HEK293 (cell line): ENCODE results near the gene MYO9B.

Source experiments
- ZNF274 ChIP-seq, 2 experiments: fragments of 200-500 bp in 1 of 2; fragments of 450-650 bp in 1 of 2; sonication (Bioruptor generic) in 1 of 2; formaldehyde crosslinking in 1 of 2; IDR thresholded peaks; 2 replicates each; pipeline versions ENCODE4 v1.5.1 to v1.6.1; 2014 to 2016; ENCODE audit warnings: borderline replicate concordance in 1 of 2, inconsistent platforms in 1 of 2, low read length in 1 of 2, missing biosample characterization in 1 of 2, missing genetic modification characterization in 1 of 2
- ZNF791 ChIP-seq: fragments of 450-650 bp; formaldehyde crosslinking; IDR thresholded peaks from 2 replicates; pipeline ENCODE4 v1.5.1; 2016; ENCODE audit warnings: missing biosample characterization, missing genetic modification characterization
- TF ChIP-seq, protein P1 (sequence below): fragments of 450-650 bp; formaldehyde crosslinking; IDR thresholded peaks from 2 replicates; pipeline ENCODE4 v1.5.1; 2016; ENCODE audit warnings: missing biosample characterization, missing genetic modification characterization

DNA sequence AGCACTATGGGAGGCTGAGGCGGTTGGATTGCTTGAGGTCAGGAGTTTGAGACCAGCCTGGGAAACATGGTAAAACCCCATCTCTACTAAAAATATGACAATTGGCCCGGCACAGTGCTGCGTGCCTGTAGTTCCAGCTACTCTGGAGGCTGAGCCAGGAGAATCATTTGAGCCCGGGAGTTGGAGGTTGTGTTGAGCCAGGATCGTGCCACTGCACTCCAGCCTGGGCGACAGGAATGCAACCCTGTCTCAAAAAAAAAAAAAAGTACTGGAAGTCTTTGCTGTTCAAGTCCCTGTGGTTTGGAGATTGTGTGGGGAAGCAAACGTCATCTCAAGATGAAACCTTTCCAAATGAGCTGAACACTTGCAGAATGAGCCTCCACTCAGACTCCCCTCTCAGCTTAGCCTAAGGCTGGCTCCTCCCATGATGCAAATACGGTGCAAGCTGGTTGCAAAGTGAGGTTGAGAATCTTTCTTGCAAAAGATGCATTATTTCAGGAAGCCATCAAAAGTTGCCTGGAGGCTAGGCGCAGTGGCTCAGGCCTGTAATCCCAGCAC is 46.2 kb downstream of the MYO9B start:
- no peak for TF ChIP-seq ZNF791 (tag by site-specific recombination)
- TF ChIP-seq ZNF274 (IDR thresholded peaks at IDR 0.05; ENCODE audit: low read length), result no peak
- TF ChIP-seq ZNF274 (tag by site-specific recombination; IDR thresholded peaks at IDR 0.05; ENCODE audit: borderline replicate concordance), result no peak
- TF ChIP-seq, protein P1, sequence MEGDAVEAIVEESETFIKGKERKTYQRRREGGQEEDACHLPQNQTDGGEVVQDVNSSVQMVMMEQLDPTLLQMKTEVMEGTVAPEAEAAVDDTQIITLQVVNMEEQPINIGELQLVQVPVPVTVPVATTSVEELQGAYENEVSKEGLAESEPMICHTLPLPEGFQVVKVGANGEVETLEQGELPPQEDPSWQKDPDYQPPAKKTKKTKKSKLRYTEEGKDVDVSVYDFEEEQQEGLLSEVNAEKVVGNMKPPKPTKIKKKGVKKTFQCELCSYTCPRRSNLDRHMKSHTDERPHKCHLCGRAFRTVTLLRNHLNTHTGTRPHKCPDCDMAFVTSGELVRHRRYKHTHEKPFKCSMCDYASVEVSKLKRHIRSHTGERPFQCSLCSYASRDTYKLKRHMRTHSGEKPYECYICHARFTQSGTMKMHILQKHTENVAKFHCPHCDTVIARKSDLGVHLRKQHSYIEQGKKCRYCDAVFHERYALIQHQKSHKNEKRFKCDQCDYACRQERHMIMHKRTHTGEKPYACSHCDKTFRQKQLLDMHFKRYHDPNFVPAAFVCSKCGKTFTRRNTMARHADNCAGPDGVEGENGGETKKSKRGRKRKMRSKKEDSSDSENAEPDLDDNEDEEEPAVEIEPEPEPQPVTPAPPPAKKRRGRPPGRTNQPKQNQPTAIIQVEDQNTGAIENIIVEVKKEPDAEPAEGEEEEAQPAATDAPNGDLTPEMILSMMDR (tag by site-specific recombination), result no peak
